GM12891 (cell line): ENCODE data around the gene E4F1.

Source experiments
- POLR2A ChIP-seq: IDR thresholded peaks from 2 replicates; pipeline ENCODE4 v1.6.1; 2011; ENCODE audit warnings: low read depth, low read length, control low read depth
- POLR2AphosphoS5 ChIP-seq: IDR thresholded peaks from 2 replicates; pipeline ENCODE4 v1.6.1; 2011; ENCODE audit warnings: low read depth, low read length, control low read depth

DNA sequence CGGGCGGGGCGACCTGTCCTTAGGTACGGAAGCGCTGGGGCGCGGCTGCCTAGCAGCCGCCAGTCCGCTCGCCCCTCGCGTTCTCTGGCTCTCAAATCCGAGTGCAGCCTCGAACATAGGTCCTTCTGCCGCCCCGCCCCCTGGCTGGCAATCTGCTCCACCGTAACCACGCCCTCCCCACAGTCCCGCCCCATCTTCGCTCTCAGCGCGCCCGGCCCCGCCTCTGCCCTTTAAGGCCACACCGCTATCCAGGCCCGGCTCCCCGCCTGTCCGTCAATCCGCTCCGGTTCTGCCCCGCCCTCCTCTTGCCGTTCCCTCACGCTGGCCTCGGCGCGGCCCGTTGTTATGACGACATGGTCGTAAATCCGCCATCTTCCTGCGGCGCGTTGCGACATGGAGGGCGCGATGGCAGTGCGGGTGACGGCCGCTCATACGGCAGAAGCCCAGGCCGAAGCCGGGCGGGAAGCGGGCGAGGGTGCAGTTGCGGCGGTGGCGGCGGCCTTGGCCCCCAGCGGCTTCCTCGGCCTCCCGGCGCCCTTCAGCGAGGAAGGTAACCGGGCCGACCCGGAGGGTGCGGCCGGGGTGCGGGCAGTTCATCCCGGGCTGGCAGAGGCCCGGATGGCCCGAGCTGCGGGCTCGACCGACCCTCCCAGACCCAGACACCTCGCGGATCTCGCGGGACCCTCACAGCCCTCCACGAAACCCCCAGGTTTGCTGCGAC is at the start of gene E4F1:
- peak; percentile 92 for TF ChIP-seq POLR2AphosphoS5
- peak; percentile 96 for TF ChIP-seq POLR2A
